Large intestine (tissue), 3 donors: ENCODE measurements around the gene HSDL2. TPM values are rescaled to one million over a fixed set of nuclear protein-coding genes. Genes with fewer than 3 reads are reported as not detected.

Experiments used
- DNase-seq, 2 donors: peaks; one replicate each; pipeline versions ENCODE4 v3.0.0 to v3.0.0-alpha.2; 2013
- H3K27ac ChIP-seq: one replicate; pipeline ENCODE4 v1.5.1; 2013; ENCODE audit warnings: low read length
- H3K27me3 ChIP-seq: 2 replicates; pipeline ENCODE4 v1.6.1; 2013; ENCODE audit warnings: low read length; ENCODE audit not compliant: control insufficient read depth, insufficient read depth
- H3K36me3 ChIP-seq: 2 replicates; pipeline ENCODE4 v1.6.1; 2013; ENCODE audit warnings: low read length; ENCODE audit not compliant: control insufficient read depth, insufficient read depth
- H3K4me1 ChIP-seq: one replicate; pipeline ENCODE4 v1.6.1; 2013; ENCODE audit warnings: low read length; ENCODE audit not compliant: control insufficient read depth, insufficient read depth
- H3K4me3 ChIP-seq: one replicate; pipeline ENCODE4 v1.5.1; 2013; ENCODE audit warnings: low read length
- H3K9me3 ChIP-seq: one replicate; pipeline ENCODE4 v1.6.1; 2013; ENCODE audit warnings: mild to moderate bottlenecking, low read depth, low read length, moderate library complexity; ENCODE audit not compliant: control insufficient read depth
- WGBS: methylation state at CpG from one replicate; pipeline ENCODE4 v1.1.5; 2013; ENCODE audit warnings: low lambda C conversion rate; ENCODE audit not compliant: insufficient coverage; 5-methylcytosine and 5-hydroxymethylcytosine counted together
- polyA plus RNA-seq: library from polyadenylated mRNA; unstranded; fragments of 120-200 nt; gene quantifications from one replicate; pipeline ENCODE4 v1.2.1, GENCODE V29; 2013

The HSDL2 gene
- polyA plus RNA-seq, 1 donor, result 49.3 TPM

DNA sequence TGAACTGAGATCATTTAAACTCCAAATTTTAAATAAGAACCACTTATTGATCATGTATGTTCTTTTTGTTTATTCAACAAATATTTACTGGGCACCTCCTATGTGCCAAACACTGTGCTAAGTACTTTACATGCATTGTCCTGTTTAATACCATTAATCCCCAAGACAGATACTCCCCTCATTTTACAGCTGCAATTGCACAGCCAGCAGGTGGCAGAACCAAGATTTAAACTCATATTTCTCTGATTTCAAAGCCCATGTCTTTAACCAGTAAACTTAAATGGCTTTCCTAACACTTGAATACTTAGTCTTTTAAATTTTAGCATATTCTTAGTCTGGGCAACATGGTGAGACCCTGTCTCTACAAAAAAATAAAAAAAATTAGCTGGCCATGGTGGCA, 63.3 kb downstream of the HSDL2 start:
- peak; percentile 8 to 16 for DNase-seq
- H3K9me3 ChIP-seq, result no peaks in the 10 kb centered on the region
- no peaks in the 10 kb centered on the region for H3K27me3 ChIP-seq
- H3K27ac ChIP-seq, result no peak overlapping the region
- no peak overlapping the region for H3K4me3 ChIP-seq
- H3K4me1 ChIP-seq, result peaks cover 6% of the 10 kb centered on the region
- H3K36me3 ChIP-seq, result peaks cover 14% of the 10 kb centered on the region

GRCh38 chr9:112443636-112444035, 63.7 kb downstream of the HSDL2 start:
- Histone ChIP-seq H3K36me3 (peaks cover 14% of the 10 kb centered on the region), H3K4me1 (peaks cover 6% of the 10 kb centered on the region), H3K9me3 (no peaks in the 10 kb centered on the region), H3K27me3 (no peaks in the 10 kb centered on the region), H3K4me3 (no peak overlapping the region), H3K27ac (no peak overlapping the region)
- WGBS, result no CpG with 5 or more reads among the region's 1 CpG
- DNase-seq, result no peak

DNA sequence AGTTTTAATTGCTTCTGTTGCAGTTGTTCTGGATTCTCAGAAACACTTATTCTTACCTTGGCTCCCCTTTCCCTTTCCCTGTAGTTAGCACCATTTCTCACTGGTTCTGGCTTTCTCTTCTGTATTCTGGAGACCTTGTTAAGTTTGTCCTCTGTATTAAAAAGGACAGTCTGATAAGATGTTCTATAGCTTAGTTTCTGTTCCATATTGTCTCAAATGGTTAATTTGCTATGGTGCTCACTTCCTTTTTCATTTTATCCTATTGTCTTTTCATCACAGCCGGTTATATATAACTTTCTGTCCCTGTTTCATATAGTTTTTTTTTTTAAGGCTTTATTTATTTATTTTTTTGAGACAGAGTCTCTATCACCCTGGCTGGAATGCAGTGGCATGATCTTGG, 65.3 kb downstream of the HSDL2 start:
- Histone ChIP-seq H3K9me3 (no peaks in the 10 kb centered on the region), H3K4me1 (peaks cover 3% of the 10 kb centered on the region), H3K4me3 (no peak overlapping the region), H3K27me3 (no peaks in the 10 kb centered on the region), H3K36me3 (peaks cover 14% of the 10 kb centered on the region), H3K27ac (no peak overlapping the region)
- DNase-seq, result no peak
- WGBS, result no CpG with 5 or more reads among the region's 1 CpG

GRCh38 chr9:112446080-112446479, 66.2 kb downstream of the HSDL2 start:
- H3K9me3 ChIP-seq, result no peaks in the 10 kb centered on the region

DNA sequence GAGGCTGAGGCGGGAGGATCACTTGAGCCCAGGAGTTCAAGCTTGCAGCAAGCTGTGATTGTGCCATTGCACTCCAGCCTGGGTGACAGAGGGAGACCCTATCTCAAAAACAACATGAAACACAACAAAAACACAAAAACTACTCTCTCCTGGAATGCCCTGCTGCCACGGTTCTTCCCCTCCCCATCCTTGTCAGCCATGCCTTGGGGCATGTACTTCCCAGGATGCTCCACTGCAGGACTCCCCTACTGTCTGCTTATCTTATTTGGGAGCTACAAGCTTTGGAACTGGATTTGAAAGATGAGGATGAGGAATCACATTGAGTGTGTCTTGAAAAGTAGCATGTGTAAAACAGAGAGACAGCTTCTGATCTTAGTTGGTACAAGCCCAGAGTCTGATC, 66.6 kb downstream of the HSDL2 start:
- Histone ChIP-seq H3K27me3 (no peaks in the 10 kb centered on the region), H3K27ac (no peak overlapping the region), H3K4me3 (no peak overlapping the region), H3K4me1 (no peaks in the 10 kb centered on the region), H3K9me3 (no peaks in the 10 kb centered on the region), H3K36me3 (peaks cover 11% of the 10 kb centered on the region)
- no peak for DNase-seq
- whole genome bisulfite sequencing, result no CpG with 5 or more reads among the region's 2 CpGs

More at GRCh38 chr9:112446080-112446479, 66.2 kb downstream of the HSDL2 start:
- H3K4me1 ChIP-seq, result no peaks in the 10 kb centered on the region
- H3K27ac ChIP-seq, result no peak overlapping the region
- no peak overlapping the region for H3K4me3 ChIP-seq
- H3K27me3 ChIP-seq, result no peaks in the 10 kb centered on the region
- DNase-seq, result no peak
- WGBS, result no CpG with 5 or more reads among the region's 2 CpGs
- peaks cover 13% of the 10 kb centered on the region for H3K36me3 ChIP-seq

DNA sequence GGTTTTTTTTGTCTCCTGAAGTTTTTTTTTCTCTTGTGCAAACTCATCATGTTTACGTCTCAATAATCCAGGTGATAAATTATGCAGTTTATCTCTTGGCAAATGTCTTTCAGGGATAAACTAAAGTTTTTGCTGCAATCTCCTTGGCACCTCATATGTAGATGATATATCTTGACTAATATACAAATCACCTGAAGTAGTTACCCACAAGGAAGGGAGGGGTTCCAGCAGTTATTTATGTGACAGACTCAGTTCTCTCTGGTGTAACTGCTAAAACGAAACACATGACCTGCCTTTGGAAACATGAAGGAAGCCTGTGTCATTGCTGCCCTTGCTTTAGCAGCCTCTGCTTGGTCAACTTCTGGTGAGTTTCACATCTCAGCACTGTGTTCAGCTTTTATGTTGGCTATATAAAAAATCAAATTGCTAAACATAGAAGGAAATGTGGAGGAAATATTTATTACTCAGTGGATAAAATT, 67.4 kb downstream of the HSDL2 start:
- Histone ChIP-seq H3K4me3 (no peak overlapping the region), H3K27me3 (no peaks in the 10 kb centered on the region), H3K36me3 (peaks cover 8% of the 10 kb centered on the region), H3K9me3 (no peaks in the 10 kb centered on the region), H3K4me1 (no peaks in the 10 kb centered on the region), H3K27ac (no peak overlapping the region)
- WGBS, result 29% methylated on average over 1 of the region's 2 CpGs
- DNase-seq, result peak in 1 of 2 donors; percentile 11

DNA sequence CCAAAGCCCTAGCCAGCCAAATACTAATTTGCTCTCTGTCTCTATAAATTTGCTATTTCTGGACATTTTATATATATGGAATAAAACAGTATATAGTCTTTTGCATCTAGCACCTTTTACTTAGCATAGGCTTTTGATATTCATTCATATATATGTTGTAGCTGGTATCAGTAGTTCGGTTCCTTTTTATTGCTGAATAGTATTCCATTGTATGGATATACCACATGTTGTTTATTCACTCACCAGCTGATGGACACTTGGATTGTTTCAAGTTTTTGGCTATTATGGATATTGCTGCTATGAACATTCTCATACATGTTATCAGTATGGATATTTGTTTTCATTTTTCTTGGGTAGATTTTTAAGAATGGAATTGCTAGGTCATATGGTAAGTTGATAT, 82.9 kb downstream of the HSDL2 start:
- WGBS, result 100% methylated on average over 1 of the region's 1 CpG
- H3K36me3 ChIP-seq, result peaks cover 34% of the 10 kb centered on the region
- no peak for DNase-seq
- H3K4me1 ChIP-seq, result no peaks in the 10 kb centered on the region
- no peak overlapping the region for H3K4me3 ChIP-seq
- no peaks in the 10 kb centered on the region for H3K9me3 ChIP-seq
- no peaks in the 10 kb centered on the region for H3K27me3 ChIP-seq
- H3K27ac ChIP-seq, result no peak overlapping the region

- Histone ChIP-seq H3K27ac (no peak overlapping the region), H3K36me3 (peaks cover 16% of the 10 kb centered on the region), H3K4me3 (no peak overlapping the region), H3K4me1 (no peaks in the 10 kb centered on the region), H3K9me3 (no peaks in the 10 kb centered on the region), H3K27me3 (no peaks in the 10 kb centered on the region)
- WGBS, result 100% methylated on average over 1 of the region's 4 CpGs
- no peak for DNase-seq
These were observed 85.4 kb downstream of the HSDL2 start for GRCh38 chr9:112465352-112465751.

GRCh38 chr9:112472996-112473395, 93.1 kb downstream of the HSDL2 start:
- Histone ChIP-seq H3K9me3 (no peaks in the 10 kb centered on the region), H3K36me3 (peaks cover 15% of the 10 kb centered on the region), H3K27ac (no peak overlapping the region), H3K27me3 (no peaks in the 10 kb centered on the region), H3K4me1 (no peaks in the 10 kb centered on the region), H3K4me3 (no peak overlapping the region)
- WGBS, result no CpG with 5 or more reads among the region's 3 CpGs
- no peak for DNase-seq

DNA sequence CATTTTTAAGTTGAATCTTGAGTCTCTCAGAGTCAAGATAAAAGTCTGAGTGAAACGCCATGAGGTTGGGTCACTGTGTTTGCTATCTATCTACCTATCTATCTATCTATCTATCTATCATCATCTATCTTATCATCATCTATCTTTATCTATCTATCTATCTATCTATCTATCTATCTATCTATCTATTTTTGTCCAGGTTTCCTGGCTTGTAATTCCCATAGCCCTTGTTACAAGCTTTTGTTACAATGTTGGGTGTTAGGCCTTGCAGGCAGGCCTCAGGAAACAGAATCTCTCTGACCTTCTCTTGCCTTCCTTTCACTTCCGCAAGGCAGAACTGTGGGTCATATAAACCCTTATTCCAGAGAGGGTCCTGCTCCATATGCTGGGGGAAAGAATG, 94.1 kb downstream of the HSDL2 start:
- no CpG with 5 or more reads among the region's 2 CpGs for WGBS
- Histone ChIP-seq H3K9me3 (peaks cover 4% of the 10 kb centered on the region), H3K4me1 (no peaks in the 10 kb centered on the region), H3K4me3 (no peak overlapping the region), H3K27me3 (no peaks in the 10 kb centered on the region), H3K36me3 (peaks cover 13% of the 10 kb centered on the region), H3K27ac (no peak overlapping the region)
- DNase-seq, result no peak

DNA sequence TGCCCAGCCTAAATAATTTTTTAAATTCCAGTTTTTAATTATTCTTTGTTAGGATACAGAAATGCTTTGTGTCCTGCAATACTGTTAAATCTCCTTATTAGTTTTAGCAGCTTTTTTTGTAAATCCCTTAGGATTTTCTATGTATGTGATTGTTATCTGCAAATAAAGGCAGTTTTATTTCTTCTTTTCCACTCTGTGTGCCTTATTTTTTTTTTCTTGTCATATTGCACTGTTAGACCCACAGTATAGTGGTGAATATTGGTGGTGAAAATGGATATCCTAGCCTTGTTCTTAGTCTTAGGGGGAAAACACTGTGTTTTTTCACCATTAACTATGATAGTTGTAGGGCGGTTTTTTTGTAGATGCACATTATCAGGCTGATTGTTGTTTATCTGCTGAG, 95.4 kb downstream of the HSDL2 start:
- no peak for DNase-seq
- H3K27ac ChIP-seq, result no peak overlapping the region
- peaks cover 13% of the 10 kb centered on the region for H3K36me3 ChIP-seq
- peaks cover 4% of the 10 kb centered on the region for H3K9me3 ChIP-seq
- WGBS, result no CpG with 5 or more reads among the region's 1 CpG
- H3K27me3 ChIP-seq, result no peaks in the 10 kb centered on the region
- no peak overlapping the region for H3K4me3 ChIP-seq
- no peaks in the 10 kb centered on the region for H3K4me1 ChIP-seq
